ENCODE measurements around the gene NHSL2.

The NHSL2 gene

DNA sequence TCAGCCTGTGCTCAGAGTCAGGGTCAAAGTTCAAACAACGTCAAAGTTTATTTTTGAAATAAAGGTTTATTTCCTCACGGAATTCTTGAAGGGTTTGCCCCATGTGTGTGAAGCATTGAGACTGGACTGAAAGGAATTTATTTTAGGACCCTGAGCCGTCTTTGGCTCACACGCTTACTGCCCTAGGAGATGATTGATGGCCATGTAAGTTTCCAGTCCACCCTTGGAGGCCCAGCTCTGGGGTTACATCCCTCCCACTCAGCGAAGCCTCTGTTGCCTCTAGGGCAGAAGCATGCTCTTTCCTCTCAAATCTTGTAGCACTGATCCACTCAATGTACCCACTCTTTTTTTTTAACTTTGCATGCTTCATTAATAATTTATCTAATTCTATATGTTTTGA, 4.5 kb upstream of the NHSL2 start:
- Histone ChIP-seq H3K36me3 (ENCODE audit: control insufficient read depth in 2 of 2, insufficient read depth in 2 of 2, low read length in 2 of 2) (no peaks in the 10 kb centered on the region), H3K27ac (ENCODE audit: low read depth in 2 of 2, low read length in 2 of 2) (no peak overlapping the region), H3K27me3 (ENCODE audit: control insufficient read depth in 2 of 2, insufficient read depth in 2 of 2, low read length in 2 of 2) (peaks cover 6 to 14% of the 10 kb centered on the region in 2 donors), H3K4me3 (ENCODE audit: low read length in 2 of 2) (no peak overlapping the region), H3K4me1 (ENCODE audit: control insufficient read depth in 2 of 2, insufficient read depth in 2 of 2, low read length in 2 of 2) (no peaks in the 10 kb centered on the region), H3K9me3 (ENCODE audit: control insufficient read depth in 2 of 2, low read length in 2 of 2) (no peaks in the 10 kb centered on the region), H3K9ac (ENCODE audit: low read depth in 1 of 2, low read length in 2 of 2) (no peak overlapping the region)

DNA sequence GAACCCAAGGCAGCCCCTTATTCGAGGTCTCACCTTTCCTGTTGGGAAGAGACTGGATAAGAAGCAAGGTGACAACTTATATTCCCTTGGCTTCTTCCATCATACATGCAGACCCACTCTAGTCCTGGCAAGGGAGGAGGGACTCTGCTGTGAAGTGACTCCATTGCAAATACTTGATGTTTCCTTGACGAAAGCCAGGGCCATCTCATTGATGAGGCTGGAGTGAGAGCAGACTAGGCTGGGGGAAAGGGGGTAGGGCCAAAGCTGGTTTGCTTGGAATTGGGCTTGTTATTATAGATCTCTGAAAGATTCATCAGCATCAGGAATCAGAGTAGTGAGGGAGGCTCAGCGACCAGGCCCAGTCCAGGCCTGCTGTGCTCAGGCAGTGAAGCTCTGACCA, 2.3 kb upstream of the NHSL2 start:
- Histone ChIP-seq H3K27me3 (ENCODE audit: control insufficient read depth in 2 of 2, insufficient read depth in 2 of 2, low read length in 2 of 2) (peaks cover 10 to 24% of the 10 kb centered on the region in 2 donors), H3K27ac (ENCODE audit: low read depth in 2 of 2, low read length in 2 of 2) (no peak overlapping the region), H3K36me3 (ENCODE audit: control insufficient read depth in 2 of 2, insufficient read depth in 2 of 2, low read length in 2 of 2) (no peaks in the 10 kb centered on the region), H3K4me1 (ENCODE audit: control insufficient read depth in 2 of 2, insufficient read depth in 2 of 2, low read length in 2 of 2) (no peaks in the 10 kb centered on the region), H3K4me3 (ENCODE audit: low read length in 2 of 2) (no peak overlapping the region), H3K9me3 (ENCODE audit: control insufficient read depth in 2 of 2, low read length in 2 of 2) (no peaks in the 10 kb centered on the region), H3K9ac (ENCODE audit: low read depth in 1 of 2, low read length in 2 of 2) (no peak overlapping the region)

DNA sequence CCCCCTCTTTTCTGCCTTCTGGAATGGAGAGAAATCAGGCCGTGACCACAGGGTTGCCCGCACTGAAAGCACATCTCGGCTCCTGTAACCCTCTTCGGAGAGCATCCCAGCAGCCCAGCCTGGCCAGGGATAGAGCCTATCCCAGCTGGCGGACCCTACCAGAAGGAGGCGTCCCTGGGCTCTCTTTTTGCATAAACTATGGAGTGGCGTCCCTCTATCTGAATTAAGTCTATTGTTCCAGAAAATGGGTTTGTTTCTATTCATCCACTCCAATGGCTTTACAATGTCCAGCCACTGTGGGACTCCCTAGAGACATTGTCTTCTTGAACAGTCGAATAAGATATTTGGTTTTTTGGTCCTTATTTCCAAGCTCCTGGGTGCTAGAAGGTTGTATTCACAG, 689 bp upstream of the NHSL2 start:
- H3K4me1 ChIP-seq (ENCODE audit: control insufficient read depth in 2 of 2, insufficient read depth in 2 of 2, low read length in 2 of 2) = no peaks in the 10 kb centered on the region
- no peak overlapping the region for H3K27ac ChIP-seq (ENCODE audit: low read depth in 2 of 2, low read length in 2 of 2)
- H3K4me3 ChIP-seq (ENCODE audit: low read length in 2 of 2) = no peak overlapping the region
- H3K9ac ChIP-seq (ENCODE audit: low read depth in 1 of 2, low read length in 2 of 2) = no peak overlapping the region
- no peaks in the 10 kb centered on the region for H3K36me3 ChIP-seq (ENCODE audit: control insufficient read depth in 2 of 2, insufficient read depth in 2 of 2, low read length in 2 of 2)
- no peaks in the 10 kb centered on the region for H3K9me3 ChIP-seq (ENCODE audit: control insufficient read depth in 2 of 2, low read length in 2 of 2)
- H3K27me3 ChIP-seq (ENCODE audit: control insufficient read depth in 2 of 2, insufficient read depth in 2 of 2, low read length in 2 of 2) = peaks cover 10 to 21% of the 10 kb centered on the region in 2 donors

DNA sequence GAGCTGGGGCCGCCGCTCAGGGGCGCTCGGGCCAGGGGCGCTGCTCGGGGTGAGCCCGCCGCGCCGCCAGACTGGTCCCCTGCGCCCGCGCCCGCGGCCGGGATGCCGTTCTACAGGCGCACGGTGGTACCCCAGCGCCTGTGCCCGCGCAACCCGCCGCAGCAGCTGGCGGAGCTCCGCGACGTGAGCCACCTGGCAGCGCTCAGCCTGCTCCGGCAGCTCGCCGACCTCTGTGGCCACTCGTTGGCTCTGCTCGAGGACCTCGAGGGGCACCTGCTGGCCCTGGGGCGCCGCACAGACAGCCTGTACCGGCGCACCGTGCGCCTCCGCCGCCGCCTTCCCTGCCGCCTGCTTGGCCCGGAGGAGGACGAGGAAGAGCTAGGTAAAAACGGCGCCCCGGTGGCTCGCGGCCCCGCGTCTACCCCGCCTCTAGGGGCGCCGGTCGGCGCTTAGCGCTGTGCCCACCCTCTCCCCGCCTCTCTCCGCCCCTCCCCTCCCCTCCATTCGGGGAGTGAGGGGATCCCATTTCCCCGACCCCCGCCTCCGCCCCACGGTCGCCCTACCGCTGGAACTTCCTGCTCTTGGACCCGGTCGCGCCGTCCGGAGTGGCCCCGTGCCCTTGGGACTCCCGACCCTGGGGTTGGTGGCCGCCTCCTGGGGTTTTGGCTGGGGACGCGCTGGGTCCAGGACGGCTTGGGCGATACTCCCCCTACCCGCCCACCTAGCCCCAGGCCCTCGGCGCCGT, 513 bp downstream of the NHSL2 start:
- Histone ChIP-seq H3K27me3 (ENCODE audit: control insufficient read depth in 2 of 2, insufficient read depth in 2 of 2, low read length in 2 of 2) (peaks cover 15 to 23% of the 10 kb centered on the region in 2 donors), H3K27ac (ENCODE audit: low read depth in 2 of 2, low read length in 2 of 2) (no peak overlapping the region), H3K9ac (ENCODE audit: low read depth in 1 of 2, low read length in 2 of 2) (no peak overlapping the region), H3K9me3 (ENCODE audit: control insufficient read depth in 2 of 2, low read length in 2 of 2) (no peaks in the 10 kb centered on the region), H3K36me3 (ENCODE audit: control insufficient read depth in 2 of 2, insufficient read depth in 2 of 2, low read length in 2 of 2) (no peaks in the 10 kb centered on the region), H3K4me3 (ENCODE audit: low read length in 2 of 2) (no peak overlapping the region), H3K4me1 (ENCODE audit: control insufficient read depth in 2 of 2, insufficient read depth in 2 of 2, low read length in 2 of 2) (no peaks in the 10 kb centered on the region)

GRCh38 chrX:71911731-71912050, 1.0 kb downstream of the NHSL2 start:
- Histone ChIP-seq H3K27ac (ENCODE audit: low read depth in 2 of 2, low read length in 2 of 2) (no peak overlapping the region), H3K4me1 (ENCODE audit: control insufficient read depth in 2 of 2, insufficient read depth in 2 of 2, low read length in 2 of 2) (no peaks in the 10 kb centered on the region), H3K36me3 (ENCODE audit: control insufficient read depth in 2 of 2, insufficient read depth in 2 of 2, low read length in 2 of 2) (no peaks in the 10 kb centered on the region), H3K9ac (ENCODE audit: low read depth in 1 of 2, low read length in 2 of 2) (no peak overlapping the region), H3K27me3 (ENCODE audit: control insufficient read depth in 2 of 2, insufficient read depth in 2 of 2, low read length in 2 of 2) (peaks cover 15 to 19% of the 10 kb centered on the region in 2 donors), H3K4me3 (ENCODE audit: low read length in 2 of 2) (no peak overlapping the region), H3K9me3 (ENCODE audit: control insufficient read depth in 2 of 2, low read length in 2 of 2) (no peaks in the 10 kb centered on the region)

DNA sequence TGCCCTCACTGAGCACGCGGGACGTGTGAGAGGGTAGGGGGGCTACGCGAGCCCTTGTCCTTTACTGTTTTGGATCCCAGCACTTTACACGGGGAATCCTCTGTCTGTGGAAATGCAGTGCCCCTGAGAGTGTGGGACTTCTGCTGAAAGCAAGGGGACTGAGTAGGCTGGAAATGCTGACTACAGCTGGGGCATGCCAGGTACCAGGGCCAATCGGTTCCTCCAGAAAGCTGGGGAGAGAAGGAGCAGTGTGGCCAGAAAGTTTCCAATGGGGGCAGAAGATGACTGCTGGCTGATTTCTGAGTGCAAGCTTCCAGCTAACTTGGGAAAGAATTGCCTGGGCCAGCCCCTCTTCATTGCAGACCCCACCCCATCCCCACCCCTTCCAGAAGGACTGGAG, 1.5 kb downstream of the NHSL2 start:
- H3K27me3 ChIP-seq (ENCODE audit: control insufficient read depth in 2 of 2, insufficient read depth in 2 of 2, low read length in 2 of 2) = peaks cover 15 to 18% of the 10 kb centered on the region in 2 donors
- no peak overlapping the region for H3K4me3 ChIP-seq (ENCODE audit: low read length in 2 of 2)
- H3K9ac ChIP-seq (ENCODE audit: low read depth in 1 of 2, low read length in 2 of 2) = no peak overlapping the region
- no peaks in the 10 kb centered on the region for H3K36me3 ChIP-seq (ENCODE audit: control insufficient read depth in 2 of 2, insufficient read depth in 2 of 2, low read length in 2 of 2)
- no peaks in the 10 kb centered on the region for H3K9me3 ChIP-seq (ENCODE audit: control insufficient read depth in 2 of 2, low read length in 2 of 2)
- no peaks in the 10 kb centered on the region for H3K4me1 ChIP-seq (ENCODE audit: control insufficient read depth in 2 of 2, insufficient read depth in 2 of 2, low read length in 2 of 2)
- no peak overlapping the region for H3K27ac ChIP-seq (ENCODE audit: low read depth in 2 of 2, low read length in 2 of 2)

DNA sequence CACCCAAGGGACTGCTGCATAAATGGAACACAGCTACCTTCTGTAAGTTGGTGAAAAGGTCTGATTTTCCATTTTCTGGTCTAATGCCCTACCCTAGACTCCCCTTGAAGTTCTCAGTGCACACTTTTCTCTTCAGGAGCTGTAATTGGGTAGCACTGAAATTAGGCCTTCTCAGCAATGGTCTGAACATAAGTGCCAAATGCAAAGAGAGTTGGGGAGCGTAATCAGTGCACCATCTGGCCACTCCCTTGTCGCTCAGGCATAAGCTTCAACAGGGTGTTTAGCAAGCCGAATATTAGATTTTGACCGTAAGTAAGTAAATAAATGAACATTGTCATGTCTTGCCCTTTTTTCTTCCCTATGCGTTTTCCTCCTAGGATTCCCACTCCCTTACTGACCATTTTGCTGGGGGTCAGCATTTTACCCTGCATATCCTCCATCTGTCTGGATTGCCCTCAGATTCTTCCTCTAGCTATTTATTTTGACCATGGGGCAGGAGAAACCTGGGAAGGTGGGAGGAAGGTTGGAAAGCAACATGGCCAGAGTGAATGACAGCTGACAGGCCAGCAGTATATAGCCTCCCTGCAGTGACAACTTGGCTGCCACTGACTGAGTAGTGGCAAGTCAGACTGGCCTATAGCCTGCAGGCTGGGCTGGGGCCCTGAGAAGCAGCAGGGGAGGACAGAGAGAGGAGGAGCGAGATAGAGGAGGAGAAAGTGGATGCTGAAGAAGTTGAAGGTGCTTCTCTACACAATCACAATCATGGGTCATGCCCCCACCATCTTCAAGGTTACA, 2.7 kb downstream of the NHSL2 start:
- Histone ChIP-seq H3K27me3 (ENCODE audit: control insufficient read depth in 2 of 2, insufficient read depth in 2 of 2, low read length in 2 of 2) (peaks cover 13 to 15% of the 10 kb centered on the region in 2 donors), H3K4me1 (ENCODE audit: control insufficient read depth in 2 of 2, insufficient read depth in 2 of 2, low read length in 2 of 2) (no peaks in the 10 kb centered on the region), H3K36me3 (ENCODE audit: control insufficient read depth in 2 of 2, insufficient read depth in 2 of 2, low read length in 2 of 2) (no peaks in the 10 kb centered on the region), H3K4me3 (ENCODE audit: low read length in 2 of 2) (no peak overlapping the region), H3K9me3 (ENCODE audit: control insufficient read depth in 2 of 2, low read length in 2 of 2) (no peaks in the 10 kb centered on the region), H3K9ac (ENCODE audit: low read depth in 1 of 2, low read length in 2 of 2) (no peak overlapping the region), H3K27ac (ENCODE audit: low read depth in 2 of 2, low read length in 2 of 2) (no peak overlapping the region)

DNA sequence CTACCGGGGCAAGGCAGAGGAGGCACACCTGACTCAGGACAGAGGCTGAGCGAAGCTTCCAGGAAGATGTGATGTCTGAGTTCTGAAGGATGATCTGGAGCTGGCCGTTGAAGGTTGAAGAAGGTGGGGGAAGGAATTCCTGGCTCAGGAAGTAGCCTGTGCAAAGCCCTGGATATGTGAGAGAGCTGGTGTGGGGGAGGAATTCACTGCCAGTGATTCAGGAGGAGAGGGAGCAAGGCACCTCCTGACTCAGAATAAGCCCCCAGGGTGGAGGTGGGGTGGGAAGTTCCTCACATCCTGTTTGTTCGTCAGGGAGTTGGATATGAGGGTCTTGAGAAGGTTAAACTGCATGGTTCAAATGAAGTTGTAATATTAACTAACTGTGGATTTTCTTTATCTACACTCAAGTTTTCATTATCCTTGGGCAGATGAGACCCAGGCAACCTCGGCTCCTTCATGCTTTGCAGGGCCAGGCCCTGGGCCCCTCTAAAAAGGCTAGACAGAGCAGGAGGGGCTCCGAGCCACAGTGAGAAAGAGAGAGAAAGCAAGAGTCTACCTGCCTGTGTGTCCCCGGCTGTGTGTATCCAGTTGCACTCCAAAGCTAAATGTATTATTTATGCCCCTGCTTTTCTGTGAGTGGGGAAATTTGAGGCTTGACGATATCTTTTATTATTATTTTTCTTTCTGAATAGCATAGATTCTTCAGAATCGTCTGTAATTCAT, 7.1 kb downstream of the NHSL2 start:
- H3K36me3 ChIP-seq (ENCODE audit: control insufficient read depth in 2 of 2, insufficient read depth in 2 of 2, low read length in 2 of 2) = no peaks in the 10 kb centered on the region
- peaks cover 8 to 11% of the 10 kb centered on the region in 2 donors for H3K27me3 ChIP-seq (ENCODE audit: control insufficient read depth in 2 of 2, insufficient read depth in 2 of 2, low read length in 2 of 2)
- no peak overlapping the region for H3K9ac ChIP-seq (ENCODE audit: low read depth in 1 of 2, low read length in 2 of 2)
- H3K9me3 ChIP-seq (ENCODE audit: control insufficient read depth in 2 of 2, low read length in 2 of 2) = no peaks in the 10 kb centered on the region
- H3K4me3 ChIP-seq (ENCODE audit: low read length in 2 of 2) = no peak overlapping the region
- no peaks in the 10 kb centered on the region for H3K4me1 ChIP-seq (ENCODE audit: control insufficient read depth in 2 of 2, insufficient read depth in 2 of 2, low read length in 2 of 2)
- H3K27ac ChIP-seq (ENCODE audit: low read depth in 2 of 2, low read length in 2 of 2) = no peak overlapping the region

GRCh38 chrX:71919431-71919830, 8.8 kb downstream of the NHSL2 start:
- H3K27me3 ChIP-seq (ENCODE audit: control insufficient read depth in 2 of 2, insufficient read depth in 2 of 2, low read length in 2 of 2) = peaks cover 11 to 12% of the 10 kb centered on the region in 2 donors
- H3K4me1 ChIP-seq (ENCODE audit: control insufficient read depth in 2 of 2, insufficient read depth in 2 of 2, low read length in 2 of 2) = no peaks in the 10 kb centered on the region
- H3K9me3 ChIP-seq (ENCODE audit: control insufficient read depth in 2 of 2, low read length in 2 of 2) = no peaks in the 10 kb centered on the region
- no peak overlapping the region for H3K27ac ChIP-seq (ENCODE audit: low read depth in 2 of 2, low read length in 2 of 2)
- H3K4me3 ChIP-seq (ENCODE audit: low read length in 2 of 2) = no peak overlapping the region
- H3K9ac ChIP-seq (ENCODE audit: low read depth in 1 of 2, low read length in 2 of 2) = no peak overlapping the region
- H3K36me3 ChIP-seq (ENCODE audit: control insufficient read depth in 2 of 2, insufficient read depth in 2 of 2, low read length in 2 of 2) = no peaks in the 10 kb centered on the region

DNA sequence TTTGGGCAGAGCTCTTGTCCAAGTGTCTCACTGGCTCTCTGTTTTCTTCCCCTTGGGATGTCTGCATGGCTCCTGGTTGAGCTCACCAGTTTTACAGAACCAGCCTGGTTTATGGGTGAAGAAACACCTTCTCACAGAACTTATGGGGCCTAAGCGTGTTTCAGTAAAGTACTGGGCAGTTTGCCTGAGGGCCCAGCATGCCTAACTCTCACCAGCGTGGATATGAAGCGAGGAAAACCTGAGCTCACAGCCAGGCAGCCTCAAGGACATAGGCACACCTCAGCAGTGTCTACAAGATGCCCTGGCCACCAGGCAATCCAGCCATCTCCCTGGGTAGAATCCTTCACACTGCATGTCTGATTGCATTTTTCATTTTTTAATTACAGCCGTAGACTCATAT, 9.2 kb downstream of the NHSL2 start:
- Histone ChIP-seq H3K27ac (ENCODE audit: low read depth in 2 of 2, low read length in 2 of 2) (no peak overlapping the region), H3K9ac (ENCODE audit: low read depth in 1 of 2, low read length in 2 of 2) (no peak overlapping the region), H3K9me3 (ENCODE audit: control insufficient read depth in 2 of 2, low read length in 2 of 2) (no peaks in the 10 kb centered on the region), H3K27me3 (ENCODE audit: control insufficient read depth in 2 of 2, insufficient read depth in 2 of 2, low read length in 2 of 2) (peaks cover 11 to 12% of the 10 kb centered on the region in 2 donors), H3K36me3 (ENCODE audit: control insufficient read depth in 2 of 2, insufficient read depth in 2 of 2, low read length in 2 of 2) (no peaks in the 10 kb centered on the region), H3K4me3 (ENCODE audit: low read length in 2 of 2) (no peak overlapping the region), H3K4me1 (ENCODE audit: control insufficient read depth in 2 of 2, insufficient read depth in 2 of 2, low read length in 2 of 2) (no peaks in the 10 kb centered on the region)
